A549 (cell line): ENCODE data around the gene TDRD3.

Experiments
- CTCF ChIP-seq: fragments of >200 bp; sonication (Bioruptor Twin); formaldehyde crosslinking; IDR thresholded peaks from 3 replicates; pipeline ENCODE4 v1.5.1; 2016
- GATA3 ChIP-seq: IDR thresholded peaks from 2 replicates; pipeline ENCODE4 v1.6.1; 2012; ENCODE audit warnings: borderline replicate concordance
- HOXA7 ChIP-seq: fragments of 250-450 bp; sonication (Bioruptor Pico); IDR thresholded peaks from 2 replicates; pipeline ENCODE4 v1.5.0; 2020; ENCODE audit warnings: mild to moderate bottlenecking, moderate library complexity
- MAZ ChIP-seq: fragments of 150-350 bp; IDR thresholded peaks from 2 replicates; pipeline ENCODE4 v1.6.1; 2014; ENCODE audit warnings: antibody characterized with exemption, low read depth, low read length, borderline replicate concordance
- POLR2A ChIP-seq: IDR thresholded peaks from 2 replicates; pipeline ENCODE4 v1.6.1; 2012; ENCODE audit warnings: mild to moderate bottlenecking, low read length
- POLR2AphosphoS2 ChIP-seq: conservative IDR thresholded peaks from 2 replicates; pipeline ENCODE4 v1.6.1; 2012; ENCODE audit warnings: low read length, improper control_type of control experiment, inconsistent platforms
- RAD21 ChIP-seq, 2 experiments: fragments of >200 bp in 1 of 2; sonication (Bioruptor Twin) in 1 of 2; formaldehyde crosslinking in 1 of 2; IDR thresholded peaks in 1 of 2; conservative IDR thresholded peaks in 1 of 2; 2 replicates in 1 of 2; 3 replicates in 1 of 2; pipeline ENCODE4 v1.6.1; 2012 to 2018; ENCODE audit warnings: inconsistent platforms in 1 of 2
- TF ChIP-seq, protein P1 (sequence below): fragments of 450-650 bp; IDR thresholded peaks from 2 replicates; pipeline ENCODE4 v1.6.1; 2014; ENCODE audit warnings: antibody characterized with exemption
- TF ChIP-seq, protein P2 (sequence below): IDR thresholded peaks from 2 replicates; pipeline ENCODE4 v1.6.1; 2012
- TF ChIP-seq, protein P3 (sequence below): IDR thresholded peaks from 2 replicates; pipeline ENCODE4 v1.6.1; 2012; ENCODE audit warnings: low read depth, borderline replicate concordance

DNA sequence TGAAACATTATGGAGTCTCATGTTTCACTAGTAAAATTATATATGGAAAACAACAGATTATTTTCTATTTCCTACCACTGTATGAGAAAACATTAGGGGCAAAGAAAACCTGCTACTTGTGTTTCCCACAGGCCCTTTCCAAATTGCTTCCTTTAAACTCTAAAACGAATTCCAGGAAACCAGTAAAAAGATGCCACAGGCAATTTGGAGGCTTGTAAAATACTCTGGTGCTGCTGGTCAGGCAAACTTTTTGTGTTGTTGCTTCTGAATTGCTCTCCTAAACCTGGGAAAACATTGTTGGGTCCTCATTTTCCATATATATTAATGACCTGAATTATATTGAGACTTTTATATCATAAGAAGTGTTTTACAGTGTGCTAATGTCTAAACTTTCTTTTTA lies 141.5 kb downstream of the TDRD3 start:
- TF ChIP-seq HOXA7 (CRISPR knock-in tag) (no peak), POLR2A (no peak), GATA3 (no peak), CTCF (no peak), RAD21 (conservative IDR thresholded peaks at IDR 0.05 in 1 of 2, IDR thresholded peaks at IDR 0.05 in 1 of 2) (no peak), POLR2AphosphoS2 (no peak), MAZ (no peak)
- TF ChIP-seq, protein P1, sequence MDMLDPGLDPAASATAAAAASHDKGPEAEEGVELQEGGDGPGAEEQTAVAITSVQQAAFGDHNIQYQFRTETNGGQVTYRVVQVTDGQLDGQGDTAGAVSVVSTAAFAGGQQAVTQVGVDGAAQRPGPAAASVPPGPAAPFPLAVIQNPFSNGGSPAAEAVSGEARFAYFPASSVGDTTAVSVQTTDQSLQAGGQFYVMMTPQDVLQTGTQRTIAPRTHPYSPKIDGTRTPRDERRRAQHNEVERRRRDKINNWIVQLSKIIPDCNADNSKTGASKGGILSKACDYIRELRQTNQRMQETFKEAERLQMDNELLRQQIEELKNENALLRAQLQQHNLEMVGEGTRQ: no peak
- TF ChIP-seq, protein P2, sequence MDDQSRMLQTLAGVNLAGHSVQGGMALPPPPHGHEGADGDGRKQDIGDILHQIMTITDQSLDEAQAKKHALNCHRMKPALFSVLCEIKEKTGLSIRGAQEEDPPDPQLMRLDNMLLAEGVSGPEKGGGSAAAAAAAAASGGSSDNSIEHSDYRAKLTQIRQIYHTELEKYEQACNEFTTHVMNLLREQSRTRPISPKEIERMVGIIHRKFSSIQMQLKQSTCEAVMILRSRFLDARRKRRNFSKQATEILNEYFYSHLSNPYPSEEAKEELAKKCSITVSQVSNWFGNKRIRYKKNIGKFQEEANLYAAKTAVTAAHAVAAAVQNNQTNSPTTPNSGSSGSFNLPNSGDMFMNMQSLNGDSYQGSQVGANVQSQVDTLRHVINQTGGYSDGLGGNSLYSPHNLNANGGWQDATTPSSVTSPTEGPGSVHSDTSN: no peak
- TF ChIP-seq, protein P3, sequence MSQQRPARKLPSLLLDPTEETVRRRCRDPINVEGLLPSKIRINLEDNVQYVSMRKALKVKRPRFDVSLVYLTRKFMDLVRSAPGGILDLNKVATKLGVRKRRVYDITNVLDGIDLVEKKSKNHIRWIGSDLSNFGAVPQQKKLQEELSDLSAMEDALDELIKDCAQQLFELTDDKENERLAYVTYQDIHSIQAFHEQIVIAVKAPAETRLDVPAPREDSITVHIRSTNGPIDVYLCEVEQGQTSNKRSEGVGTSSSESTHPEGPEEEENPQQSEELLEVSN: no peak
